Measurements from ENCODE around the gene NCAPD2. TPM values are rescaled to one million over a fixed set of nuclear protein-coding genes. Genes with fewer than 3 reads are reported as not detected.

Gene NCAPD2
- total RNA-seq, 1 experiment from 2014 or later: 94.7 TPM

DNA sequence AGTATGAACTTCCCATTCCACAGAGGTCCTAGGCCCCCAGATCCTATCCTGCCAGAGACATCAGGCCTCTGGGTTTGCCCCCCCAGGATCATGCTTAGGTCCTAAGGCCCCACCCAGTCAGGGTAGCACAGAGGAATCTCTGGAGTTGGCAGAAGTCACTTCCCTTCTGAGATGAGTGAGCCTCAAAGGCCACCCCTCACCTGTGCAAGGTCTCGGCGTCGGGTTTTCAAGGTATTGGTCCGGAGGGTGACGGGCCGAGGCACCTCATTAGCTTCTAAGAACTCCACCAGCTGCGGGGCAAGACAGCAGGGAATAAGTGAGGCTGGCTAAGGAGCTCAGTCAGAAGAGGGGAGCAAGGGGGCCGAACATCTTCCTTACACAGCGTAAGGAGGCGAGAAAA is 69.0 kb downstream of the NCAPD2 start:
- H3K36me3 Mint-ChIP-seq (ENCODE audit: insufficient read depth, unreplicated experiment): peaks cover 86% of the 10 kb centered on the region
- CTCF ChIA-PET: no interaction called here
- TF ChIP-seq, protein P1, sequence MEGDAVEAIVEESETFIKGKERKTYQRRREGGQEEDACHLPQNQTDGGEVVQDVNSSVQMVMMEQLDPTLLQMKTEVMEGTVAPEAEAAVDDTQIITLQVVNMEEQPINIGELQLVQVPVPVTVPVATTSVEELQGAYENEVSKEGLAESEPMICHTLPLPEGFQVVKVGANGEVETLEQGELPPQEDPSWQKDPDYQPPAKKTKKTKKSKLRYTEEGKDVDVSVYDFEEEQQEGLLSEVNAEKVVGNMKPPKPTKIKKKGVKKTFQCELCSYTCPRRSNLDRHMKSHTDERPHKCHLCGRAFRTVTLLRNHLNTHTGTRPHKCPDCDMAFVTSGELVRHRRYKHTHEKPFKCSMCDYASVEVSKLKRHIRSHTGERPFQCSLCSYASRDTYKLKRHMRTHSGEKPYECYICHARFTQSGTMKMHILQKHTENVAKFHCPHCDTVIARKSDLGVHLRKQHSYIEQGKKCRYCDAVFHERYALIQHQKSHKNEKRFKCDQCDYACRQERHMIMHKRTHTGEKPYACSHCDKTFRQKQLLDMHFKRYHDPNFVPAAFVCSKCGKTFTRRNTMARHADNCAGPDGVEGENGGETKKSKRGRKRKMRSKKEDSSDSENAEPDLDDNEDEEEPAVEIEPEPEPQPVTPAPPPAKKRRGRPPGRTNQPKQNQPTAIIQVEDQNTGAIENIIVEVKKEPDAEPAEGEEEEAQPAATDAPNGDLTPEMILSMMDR (IDR thresholded peaks at IDR 0.05; ENCODE audit: unreplicated experiment): no peak
- H3K27ac Mint-ChIP-seq (ENCODE audit: unreplicated experiment): peak overlapping the region; percentile 36
- intact Hi-C loops (cut with micrococcal nuclease; ENCODE audit: unreplicated experiment): no loop called here
- no peaks in the 10 kb centered on the region for H3K9me3 Mint-ChIP-seq (ENCODE audit: low read depth, unreplicated experiment)
- H3K4me3 Mint-ChIP-seq (ENCODE audit: low read depth, unreplicated experiment): no peak overlapping the region
- BruUV-seq (replicated peaks): no TSS peak
- DNase-seq: no peak
- no peaks in the 10 kb centered on the region for H3K27me3 Mint-ChIP-seq (ENCODE audit: unreplicated experiment)
- peaks cover 18% of the 10 kb centered on the region for H3K4me1 Mint-ChIP-seq (ENCODE audit: low read depth, unreplicated experiment)

DNA sequence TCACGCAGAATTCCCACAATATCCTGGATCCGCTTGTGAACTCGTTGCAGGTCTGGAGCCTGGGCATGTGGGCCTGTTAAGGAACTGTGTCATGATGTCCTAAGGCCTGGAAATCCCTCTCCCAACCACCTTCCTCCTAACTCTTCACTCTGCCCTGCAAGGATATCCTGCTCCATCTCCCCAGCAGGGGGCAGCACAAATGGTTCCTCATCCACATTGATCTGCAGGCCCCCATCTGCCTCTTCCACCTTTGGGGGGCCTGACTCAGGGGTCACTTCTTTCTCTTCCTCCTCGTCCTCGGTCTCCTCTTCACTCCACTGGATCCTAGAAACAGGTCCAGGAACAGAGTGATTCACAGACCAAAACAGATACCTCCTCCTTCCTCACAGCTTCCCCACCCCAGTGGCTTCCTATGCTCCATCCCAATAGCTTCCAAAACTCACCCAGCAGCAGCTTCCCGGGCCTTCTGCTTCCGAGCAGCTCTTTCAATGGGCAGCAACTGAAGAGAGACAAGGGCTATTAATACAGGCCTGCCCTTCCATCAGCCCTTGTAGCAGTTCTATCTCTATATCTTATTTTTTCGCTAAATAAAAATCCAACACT is 69.6 kb downstream of the NCAPD2 start:
- intact Hi-C loops (cut with micrococcal nuclease; ENCODE audit: unreplicated experiment): no loop called here
- H3K4me1 Mint-ChIP-seq (ENCODE audit: low read depth, unreplicated experiment): peaks cover 18% of the 10 kb centered on the region
- H3K9me3 Mint-ChIP-seq (ENCODE audit: low read depth, unreplicated experiment): no peaks in the 10 kb centered on the region
- TF ChIP-seq, protein P1 (IDR thresholded peaks at IDR 0.05; ENCODE audit: unreplicated experiment): peak; percentile 60
- no peaks in the 10 kb centered on the region for H3K27me3 Mint-ChIP-seq (ENCODE audit: unreplicated experiment)
- H3K4me3 Mint-ChIP-seq (ENCODE audit: low read depth, unreplicated experiment): no peak overlapping the region
- no peak overlapping the region for H3K27ac Mint-ChIP-seq (ENCODE audit: unreplicated experiment)
- H3K36me3 Mint-ChIP-seq (ENCODE audit: insufficient read depth, unreplicated experiment): peaks cover 92% of the 10 kb centered on the region
- CTCF ChIA-PET: no interaction called here
- DNase-seq: peak; percentile 70
- BruUV-seq (replicated peaks): no TSS peak

DNA sequence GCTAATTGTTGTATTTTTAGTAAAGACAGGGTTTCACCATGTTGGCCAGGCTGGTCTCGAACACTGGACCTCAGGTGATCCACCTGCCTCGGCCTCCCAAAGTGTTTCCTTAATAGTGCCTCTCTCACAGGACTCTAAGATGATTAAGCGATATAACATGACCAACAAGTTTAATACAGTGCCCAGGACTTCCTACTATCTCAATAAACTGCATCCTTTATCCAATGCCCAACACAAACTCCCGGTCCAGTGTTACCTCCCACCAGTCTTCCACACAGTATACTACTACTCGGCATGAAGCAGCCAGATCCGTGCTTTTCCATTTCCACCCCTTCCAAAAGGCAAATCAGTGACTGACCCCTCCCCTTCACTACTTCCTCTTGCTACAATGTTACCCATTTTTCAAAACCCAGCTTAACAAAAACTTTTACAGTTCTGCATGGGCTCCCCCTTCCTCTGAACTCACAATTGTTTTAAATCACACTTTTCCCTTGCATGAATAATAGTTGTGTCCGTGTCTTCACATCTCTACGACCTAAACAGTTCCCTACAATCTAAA is 73.3 kb downstream of the NCAPD2 start:
- no peaks in the 10 kb centered on the region for H3K9me3 Mint-ChIP-seq (ENCODE audit: low read depth, unreplicated experiment)
- peak overlapping the region; percentile 93 for H3K4me3 Mint-ChIP-seq (ENCODE audit: low read depth, unreplicated experiment)
- H3K27ac Mint-ChIP-seq (ENCODE audit: unreplicated experiment): peak overlapping the region; percentile 95
- CTCF ChIA-PET: no interaction called here
- DNase-seq: no peak
- no peaks in the 10 kb centered on the region for H3K27me3 Mint-ChIP-seq (ENCODE audit: unreplicated experiment)
- intact Hi-C loops (cut with micrococcal nuclease; ENCODE audit: unreplicated experiment): no loop called here
- BruUV-seq (replicated peaks): no TSS peak
- TF ChIP-seq, protein P1 (IDR thresholded peaks at IDR 0.05; ENCODE audit: unreplicated experiment): no peak
- peaks cover 26% of the 10 kb centered on the region for H3K4me1 Mint-ChIP-seq (ENCODE audit: low read depth, unreplicated experiment)
- peaks cover 92% of the 10 kb centered on the region for H3K36me3 Mint-ChIP-seq (ENCODE audit: insufficient read depth, unreplicated experiment)

DNA sequence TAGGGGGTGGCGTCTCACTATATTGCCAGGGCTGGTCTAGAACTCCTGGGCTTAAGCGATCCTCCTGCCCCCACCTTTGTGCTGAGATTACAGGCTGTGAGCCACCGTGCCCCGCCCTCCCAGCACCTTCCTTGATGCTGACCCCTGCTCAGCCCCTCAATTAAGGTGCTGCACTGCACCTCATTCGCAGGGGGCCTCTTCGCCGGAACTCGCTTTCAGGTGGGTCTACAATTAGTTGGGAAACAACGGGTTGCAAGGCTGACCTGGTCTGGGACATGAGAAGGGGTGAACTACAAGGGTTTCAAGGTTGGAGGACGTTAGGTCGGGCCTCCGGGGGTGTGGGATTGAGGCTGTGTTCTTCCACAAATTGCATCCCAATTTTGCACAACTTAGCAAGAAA is 75.4 kb downstream of the NCAPD2 start:
- no peak for DNase-seq
- peak overlapping the region; percentile 41 for H3K27ac Mint-ChIP-seq (ENCODE audit: unreplicated experiment)
- H3K9me3 Mint-ChIP-seq (ENCODE audit: low read depth, unreplicated experiment): no peaks in the 10 kb centered on the region
- CTCF ChIA-PET: no interaction called here
- H3K27me3 Mint-ChIP-seq (ENCODE audit: unreplicated experiment): no peaks in the 10 kb centered on the region
- H3K4me1 Mint-ChIP-seq (ENCODE audit: low read depth, unreplicated experiment): peaks cover 26% of the 10 kb centered on the region
- H3K4me3 Mint-ChIP-seq (ENCODE audit: low read depth, unreplicated experiment): peak overlapping the region; percentile 9
- intact Hi-C loops (cut with micrococcal nuclease; ENCODE audit: unreplicated experiment): no loop called here
- BruUV-seq (replicated peaks): no TSS peak
- TF ChIP-seq, protein P1 (IDR thresholded peaks at IDR 0.05; ENCODE audit: unreplicated experiment): no peak
- H3K36me3 Mint-ChIP-seq (ENCODE audit: insufficient read depth, unreplicated experiment): peaks cover 89% of the 10 kb centered on the region

Data from Calu3 (cell line).